ENCODE data around the gene SIGLEC9.

SIGLEC9 gene

GRCh38 chr19:51086153-51086850 lies 38.4 kb upstream of the SIGLEC9 start:
- Histone ChIP-seq H3K36me3 (ENCODE audit: control insufficient read depth in 1 of 2, insufficient read depth in 2 of 2, low read length in 2 of 2) (no peaks in the 10 kb centered on the region), H3K27me3 (ENCODE audit: low read depth, low read length) (no peaks in the 10 kb centered on the region), H3K4me3 (ENCODE audit: low read depth in 1 of 2, low read length in 2 of 2) (no peak overlapping the region), H3K27ac (ENCODE audit: low read length) (no peak overlapping the region), H3K4me1 (ENCODE audit: control insufficient read depth in 1 of 2, insufficient read depth in 2 of 2, low read length in 2 of 2) (no peaks in the 10 kb centered on the region), H3K9me3 (ENCODE audit: control insufficient read depth in 1 of 2, low read length in 2 of 2) (no peaks in the 10 kb centered on the region)

DNA sequence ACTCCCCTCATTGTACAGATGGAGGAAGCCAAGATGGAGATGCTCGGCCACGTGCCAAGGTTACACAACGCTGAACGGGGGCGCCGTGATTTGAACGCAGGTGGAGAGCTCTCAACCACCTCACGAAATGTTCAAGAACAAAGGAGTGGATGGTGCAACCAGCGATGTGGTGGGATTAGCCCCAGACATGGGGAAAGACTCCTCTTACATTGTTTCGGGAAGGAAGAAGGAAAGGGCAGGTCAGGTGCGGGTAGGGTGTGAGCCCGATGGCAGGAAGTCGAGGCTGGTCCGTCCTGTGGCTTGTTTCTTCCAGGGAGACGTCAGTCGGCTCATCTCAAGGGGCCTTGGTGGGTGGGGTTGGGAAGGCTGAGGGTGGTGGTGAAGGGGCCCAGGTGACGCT lies 34.9 kb upstream of the SIGLEC9 start:
- no peaks in the 10 kb centered on the region for H3K9me3 ChIP-seq (ENCODE audit: control insufficient read depth in 1 of 2, low read length in 2 of 2)
- H3K4me1 ChIP-seq (ENCODE audit: control insufficient read depth in 1 of 2, insufficient read depth in 2 of 2, low read length in 2 of 2) = no peaks in the 10 kb centered on the region
- H3K27ac ChIP-seq (ENCODE audit: low read length) = no peak overlapping the region
- H3K27me3 ChIP-seq (ENCODE audit: low read depth, low read length) = no peaks in the 10 kb centered on the region
- no peaks in the 10 kb centered on the region for H3K36me3 ChIP-seq (ENCODE audit: control insufficient read depth in 1 of 2, insufficient read depth in 2 of 2, low read length in 2 of 2)
- no peak overlapping the region for H3K4me3 ChIP-seq (ENCODE audit: low read depth in 1 of 2, low read length in 2 of 2)

DNA sequence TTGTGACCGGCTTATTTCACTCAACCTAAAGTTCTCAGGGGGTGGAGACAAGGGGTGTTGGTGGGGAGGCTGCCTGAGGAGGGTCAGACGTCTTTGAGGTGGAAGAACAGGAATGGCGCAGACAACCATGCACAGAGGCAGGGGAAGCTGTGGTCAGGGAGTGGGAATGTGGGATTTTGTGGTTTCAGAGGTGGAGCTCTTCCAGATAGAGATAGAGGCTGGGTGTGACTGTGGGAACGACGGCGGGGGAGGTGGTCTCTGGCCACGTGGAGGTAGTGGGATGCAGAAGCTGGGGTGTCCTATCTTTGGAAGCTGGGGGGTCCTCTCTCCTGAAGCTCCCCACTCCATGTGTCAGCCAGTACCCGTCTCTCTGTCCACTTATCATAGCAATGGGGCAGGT lies 34.2 kb upstream of the SIGLEC9 start:
- Histone ChIP-seq H3K27me3 (ENCODE audit: low read depth, low read length) (no peaks in the 10 kb centered on the region), H3K4me1 (ENCODE audit: control insufficient read depth in 1 of 2, insufficient read depth in 2 of 2, low read length in 2 of 2) (no peaks in the 10 kb centered on the region), H3K27ac (ENCODE audit: low read length) (no peak overlapping the region), H3K9me3 (ENCODE audit: control insufficient read depth in 1 of 2, low read length in 2 of 2) (no peaks in the 10 kb centered on the region), H3K36me3 (ENCODE audit: control insufficient read depth in 1 of 2, insufficient read depth in 2 of 2, low read length in 2 of 2) (no peaks in the 10 kb centered on the region), H3K4me3 (ENCODE audit: low read depth in 1 of 2, low read length in 2 of 2) (no peak overlapping the region)

DNA sequence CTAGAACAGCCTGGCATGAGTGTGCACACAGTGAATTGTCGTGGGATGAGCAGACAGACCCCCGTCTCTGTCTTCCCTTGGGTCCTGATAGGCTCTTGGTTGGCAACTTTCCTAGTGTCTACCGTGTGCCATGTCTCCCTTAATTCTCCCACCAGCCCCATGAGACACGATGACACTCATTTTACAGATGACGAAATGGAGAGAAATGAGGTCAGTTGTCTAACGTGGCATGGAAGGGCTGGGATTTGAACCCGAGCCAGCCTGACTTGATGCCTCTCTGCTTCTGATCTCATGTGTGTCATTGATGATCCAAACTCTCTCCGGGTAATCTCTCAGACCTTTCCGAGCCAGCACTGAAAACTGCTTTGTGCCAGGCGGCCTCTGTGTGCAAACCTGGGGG lies 33.6 kb upstream of the SIGLEC9 start:
- Histone ChIP-seq H3K27ac (ENCODE audit: low read length) (no peak overlapping the region), H3K27me3 (ENCODE audit: low read depth, low read length) (no peaks in the 10 kb centered on the region), H3K9me3 (ENCODE audit: control insufficient read depth in 1 of 2, low read length in 2 of 2) (no peaks in the 10 kb centered on the region), H3K4me1 (ENCODE audit: control insufficient read depth in 1 of 2, insufficient read depth in 2 of 2, low read length in 2 of 2) (no peaks in the 10 kb centered on the region), H3K36me3 (ENCODE audit: control insufficient read depth in 1 of 2, insufficient read depth in 2 of 2, low read length in 2 of 2) (no peaks in the 10 kb centered on the region), H3K4me3 (ENCODE audit: low read depth in 1 of 2, low read length in 2 of 2) (no peak overlapping the region)

DNA sequence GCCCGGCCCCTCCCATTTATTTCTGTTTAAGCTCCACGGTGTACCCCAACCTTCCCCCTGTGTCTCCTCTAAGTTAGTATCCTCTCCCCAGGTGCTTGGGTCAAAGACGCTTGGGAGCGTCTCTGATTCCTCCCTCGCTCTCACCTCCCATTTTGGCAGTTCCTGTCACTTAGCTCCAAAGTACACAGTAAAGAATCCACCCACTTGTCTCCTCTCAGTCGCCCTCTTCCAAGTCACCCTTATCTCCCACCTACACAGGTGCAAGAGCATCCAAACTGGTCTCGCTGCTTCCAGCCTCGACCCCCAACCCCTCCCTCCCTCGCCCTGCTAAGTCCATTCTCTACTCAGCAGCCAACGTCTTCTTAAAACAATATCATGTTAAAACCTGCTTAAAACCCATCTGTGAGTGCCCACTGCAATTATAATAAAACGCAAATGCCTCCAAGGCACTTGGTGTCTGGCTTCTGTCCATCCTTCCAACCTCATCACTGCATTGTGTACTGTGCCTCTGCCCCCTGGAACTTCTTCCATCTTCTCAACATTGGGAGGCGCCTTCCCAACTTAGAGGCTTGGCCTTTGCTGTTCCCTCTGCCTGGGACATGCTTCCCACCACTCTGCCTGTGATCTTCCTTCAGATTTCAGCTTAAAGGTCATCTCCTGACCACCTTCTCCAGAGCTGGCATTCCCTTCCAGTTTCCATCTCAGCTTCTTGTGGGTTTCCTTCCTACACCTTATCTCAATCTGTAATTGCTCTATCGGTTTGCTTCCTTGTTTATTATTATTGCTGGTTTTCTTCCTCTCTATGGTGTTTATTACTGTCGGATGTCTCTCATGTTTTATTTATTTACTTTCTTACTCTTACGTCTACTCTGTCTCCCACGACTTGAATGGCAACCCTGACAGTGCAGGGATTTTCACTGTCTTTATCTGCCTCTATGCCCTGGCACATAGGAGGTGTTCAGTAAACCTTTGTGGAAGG lies 32.5 kb upstream of the SIGLEC9 start:
- Histone ChIP-seq H3K36me3 (ENCODE audit: control insufficient read depth in 1 of 2, insufficient read depth in 2 of 2, low read length in 2 of 2) (no peaks in the 10 kb centered on the region), H3K4me3 (ENCODE audit: low read depth in 1 of 2, low read length in 2 of 2) (no peak overlapping the region), H3K27ac (ENCODE audit: low read length) (no peak overlapping the region), H3K27me3 (ENCODE audit: low read depth, low read length) (no peaks in the 10 kb centered on the region), H3K9me3 (ENCODE audit: control insufficient read depth in 1 of 2, low read length in 2 of 2) (no peaks in the 10 kb centered on the region), H3K4me1 (ENCODE audit: control insufficient read depth in 1 of 2, insufficient read depth in 2 of 2, low read length in 2 of 2) (no peaks in the 10 kb centered on the region)

DNA sequence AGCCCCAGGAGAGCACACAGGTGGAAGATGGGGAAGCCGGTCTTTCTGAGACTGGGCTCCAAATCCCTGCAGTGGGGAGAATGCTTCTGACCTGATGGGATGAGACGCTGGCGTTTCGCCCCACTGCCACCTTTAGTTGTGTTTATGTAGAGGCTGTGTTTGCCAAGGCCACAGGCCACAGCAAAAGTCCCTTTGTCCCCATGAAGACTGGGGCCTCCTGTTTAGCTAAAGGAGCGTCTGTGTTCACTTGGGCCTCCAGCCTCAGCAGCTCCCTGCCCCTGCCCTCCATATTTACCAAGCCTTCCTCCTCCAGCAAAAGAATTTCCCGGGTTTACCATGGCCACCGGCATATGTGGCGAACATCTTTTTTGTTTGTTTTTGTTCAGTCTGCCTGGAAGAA lies 31.6 kb upstream of the SIGLEC9 start:
- no peaks in the 10 kb centered on the region for H3K27me3 ChIP-seq (ENCODE audit: low read depth, low read length)
- H3K9me3 ChIP-seq (ENCODE audit: control insufficient read depth in 1 of 2, low read length in 2 of 2) = no peaks in the 10 kb centered on the region
- H3K36me3 ChIP-seq (ENCODE audit: control insufficient read depth in 1 of 2, insufficient read depth in 2 of 2, low read length in 2 of 2) = no peaks in the 10 kb centered on the region
- H3K4me3 ChIP-seq (ENCODE audit: low read depth in 1 of 2, low read length in 2 of 2) = no peak overlapping the region
- H3K27ac ChIP-seq (ENCODE audit: low read length) = no peak overlapping the region
- no peaks in the 10 kb centered on the region for H3K4me1 ChIP-seq (ENCODE audit: control insufficient read depth in 1 of 2, insufficient read depth in 2 of 2, low read length in 2 of 2)

GRCh38 chr19:51093510-51094345 lies 31.0 kb upstream of the SIGLEC9 start:
- H3K27ac ChIP-seq (ENCODE audit: low read length) = no peak overlapping the region
- H3K4me3 ChIP-seq (ENCODE audit: low read depth in 1 of 2, low read length in 2 of 2) = no peak overlapping the region
- no peaks in the 10 kb centered on the region for H3K9me3 ChIP-seq (ENCODE audit: control insufficient read depth in 1 of 2, low read length in 2 of 2)
- no peaks in the 10 kb centered on the region for H3K36me3 ChIP-seq (ENCODE audit: control insufficient read depth in 1 of 2, insufficient read depth in 2 of 2, low read length in 2 of 2)
- H3K4me1 ChIP-seq (ENCODE audit: control insufficient read depth in 1 of 2, insufficient read depth in 2 of 2, low read length in 2 of 2) = no peaks in the 10 kb centered on the region
- no peaks in the 10 kb centered on the region for H3K27me3 ChIP-seq (ENCODE audit: low read depth, low read length)

GRCh38 chr19:51094696-51095279 lies 29.9 kb upstream of the SIGLEC9 start:
- Histone ChIP-seq H3K27me3 (ENCODE audit: low read depth, low read length) (no peaks in the 10 kb centered on the region), H3K9me3 (ENCODE audit: control insufficient read depth in 1 of 2, low read length in 2 of 2) (no peaks in the 10 kb centered on the region), H3K4me1 (ENCODE audit: control insufficient read depth in 1 of 2, insufficient read depth in 2 of 2, low read length in 2 of 2) (no peaks in the 10 kb centered on the region), H3K4me3 (ENCODE audit: low read depth in 1 of 2, low read length in 2 of 2) (no peak overlapping the region), H3K36me3 (ENCODE audit: control insufficient read depth in 1 of 2, insufficient read depth in 2 of 2, low read length in 2 of 2) (no peaks in the 10 kb centered on the region), H3K27ac (ENCODE audit: low read length) (no peak overlapping the region)

- H3K36me3 ChIP-seq (ENCODE audit: control insufficient read depth in 1 of 2, insufficient read depth in 2 of 2, low read length in 2 of 2) = no peaks in the 10 kb centered on the region
- H3K27ac ChIP-seq (ENCODE audit: low read length) = no peak overlapping the region
Measured at GRCh38 chr19:51096473-51097165, 28.1 kb upstream of the SIGLEC9 start.

GRCh38 chr19:51097166-51097738 lies 27.5 kb upstream of the SIGLEC9 start:
- Histone ChIP-seq H3K4me3 (ENCODE audit: low read depth in 1 of 2, low read length in 2 of 2) (no peak overlapping the region), H3K4me1 (ENCODE audit: control insufficient read depth in 1 of 2, insufficient read depth in 2 of 2, low read length in 2 of 2) (no peaks in the 10 kb centered on the region), H3K9me3 (ENCODE audit: control insufficient read depth in 1 of 2, low read length in 2 of 2) (no peaks in the 10 kb centered on the region), H3K27ac (ENCODE audit: low read length) (no peak overlapping the region), H3K36me3 (ENCODE audit: control insufficient read depth in 1 of 2, insufficient read depth in 2 of 2, low read length in 2 of 2) (peaks cover 1 to 2% of the 10 kb centered on the region in 2 donors), H3K27me3 (ENCODE audit: low read depth, low read length) (no peaks in the 10 kb centered on the region)

More at GRCh38 chr19:51096473-51097165, 28.1 kb upstream of the SIGLEC9 start:
- no peaks in the 10 kb centered on the region for H3K9me3 ChIP-seq (ENCODE audit: control insufficient read depth in 1 of 2, low read length in 2 of 2)
- H3K27me3 ChIP-seq (ENCODE audit: low read depth, low read length) = no peaks in the 10 kb centered on the region
- no peak overlapping the region for H3K4me3 ChIP-seq (ENCODE audit: low read depth in 1 of 2, low read length in 2 of 2)
- no peaks in the 10 kb centered on the region for H3K4me1 ChIP-seq (ENCODE audit: control insufficient read depth in 1 of 2, insufficient read depth in 2 of 2, low read length in 2 of 2)

All from muscle layer of duodenum (tissue), 2 donors.